GM23248 (cell line): ENCODE measurements around the gene RNF130. TPM values are rescaled to one million over a fixed set of nuclear protein-coding genes. Genes with fewer than 3 reads are reported as not detected.

Experiments used
- DNase-seq: peaks from one replicate; pipeline ENCODE4 v3.0.0-alpha.2; 2015
- H2AFZ ChIP-seq: fragments of 200-600 bp; sonication (generic); 2 replicates; pipeline ENCODE4 v1.6.1; 2016; ENCODE audit warnings: antibody characterized with exemption
- H3F3A ChIP-seq: fragments of 200-600 bp; sonication (generic); 2 replicates; pipeline ENCODE4 v1.6.1; 2016; ENCODE audit warnings: mild to moderate bottlenecking, antibody characterized with exemption, mixed run types; ENCODE audit not compliant: insufficient read depth
- H3K27ac ChIP-seq: fragments of 200-600 bp; sonication (generic); 2 replicates; pipeline ENCODE4 v1.5.1; 2016; ENCODE audit warnings: mild to moderate bottlenecking
- H3K27me3 ChIP-seq: fragments of 200-600 bp; sonication (generic); replicated peaks from 2 replicates; pipeline ENCODE4 v1.6.1; 2016; ENCODE audit warnings: mild to moderate bottlenecking; ENCODE audit not compliant: insufficient read depth
- H3K36me3 ChIP-seq: fragments of 200-600 bp; sonication (generic); 2 replicates; pipeline ENCODE4 v1.6.1; 2016; ENCODE audit warnings: low read depth, mild to moderate bottlenecking
- H3K4me1 ChIP-seq: fragments of 200-600 bp; sonication (generic); 2 replicates; pipeline ENCODE4 v1.6.1; 2016; ENCODE audit warnings: mild to moderate bottlenecking; ENCODE audit not compliant: insufficient read depth
- H3K4me2 ChIP-seq: fragments of 200-600 bp; sonication (generic); one replicate; pipeline ENCODE4 v1.6.1; 2016; ENCODE audit warnings: mild to moderate bottlenecking; ENCODE audit not compliant: unreplicated experiment
- H3K4me3 ChIP-seq: fragments of 200-600 bp; sonication (generic); 2 replicates; pipeline ENCODE4 v1.5.1; 2016; ENCODE audit warnings: mild to moderate bottlenecking
- H3K79me2 ChIP-seq: fragments of 200-600 bp; sonication (generic); 2 replicates; pipeline ENCODE4 v1.6.1; 2016; ENCODE audit warnings: mild to moderate bottlenecking; ENCODE audit not compliant: insufficient read depth
- H3K9ac ChIP-seq: fragments of 200-600 bp; sonication (generic); 2 replicates; pipeline ENCODE4 v1.6.1; 2016; ENCODE audit warnings: mild to moderate bottlenecking
- H3K9me2 ChIP-seq: fragments of 200-600 bp; sonication (generic); 2 replicates; pipeline ENCODE4 v1.6.1; 2016; ENCODE audit warnings: mixed run types, mild to moderate bottlenecking, moderate library complexity; ENCODE audit not compliant: insufficient read depth
- H3K9me3 ChIP-seq: fragments of 200-600 bp; sonication (generic); one replicate; pipeline ENCODE4 v1.6.1; 2017; ENCODE audit warnings: low read depth
- H4K20me1 ChIP-seq: fragments of 200-600 bp; sonication (generic); 2 replicates; pipeline ENCODE4 v1.6.0; 2016; ENCODE audit not compliant: insufficient read depth
- EZH2 ChIP-seq: fragments of 200-600 bp; sonication (generic); IDR thresholded peaks from 2 replicates; pipeline ENCODE4 v1.6.1; 2018; ENCODE audit warnings: antibody characterized with exemption, mild to moderate bottlenecking; ENCODE audit not compliant: insufficient read depth, poor library complexity, severe bottlenecking
- EZH2phosphoT487 ChIP-seq: fragments of 200-600 bp; sonication (generic); IDR thresholded peaks from 2 replicates; pipeline ENCODE4 v1.6.1; 2018; ENCODE audit warnings: antibody characterized with exemption, moderate library complexity, mild to moderate bottlenecking, low read depth; ENCODE audit not compliant: insufficient read depth
- WGBS, 2 experiments: methylation state at CpG; one replicate each; pipeline ENCODE4 v1.1.6; 2015 to 2017; ENCODE audit warnings: low lambda C conversion rate in 2 of 2, low coverage in 1 of 2; ENCODE audit errors: missing lambda C conversion rate in 2 of 2; 5-methylcytosine and 5-hydroxymethylcytosine counted together
- in situ Hi-C: fragments of 300-500 bp; cut with MboI; formaldehyde crosslinking; loops from 2 replicates; pipeline ENCODE4 v1.15.0; 2020
- polyA plus RNA-seq: library from polyadenylated mRNA; unstranded; fragments of >200 nt; fragmentation: Nextera tagmentation; extraction: Ambion mirVana; gene quantifications from 2 replicates; pipeline ENCODE4 v1.2.1, GENCODE V29; 2016
- total RNA-seq: library from RNA; depleted of rRNA; stranded (reverse); fragments of >200 nt; shearing (Covaris generic); gene quantifications from 2 replicates; pipeline ENCODE4 v1.2.3, GENCODE V29; 2014

Gene RNF130
- total and polyA plus RNA-seq, 2 experiments from 2014 or later, result 27.3 to 49.8 TPM

DNA sequence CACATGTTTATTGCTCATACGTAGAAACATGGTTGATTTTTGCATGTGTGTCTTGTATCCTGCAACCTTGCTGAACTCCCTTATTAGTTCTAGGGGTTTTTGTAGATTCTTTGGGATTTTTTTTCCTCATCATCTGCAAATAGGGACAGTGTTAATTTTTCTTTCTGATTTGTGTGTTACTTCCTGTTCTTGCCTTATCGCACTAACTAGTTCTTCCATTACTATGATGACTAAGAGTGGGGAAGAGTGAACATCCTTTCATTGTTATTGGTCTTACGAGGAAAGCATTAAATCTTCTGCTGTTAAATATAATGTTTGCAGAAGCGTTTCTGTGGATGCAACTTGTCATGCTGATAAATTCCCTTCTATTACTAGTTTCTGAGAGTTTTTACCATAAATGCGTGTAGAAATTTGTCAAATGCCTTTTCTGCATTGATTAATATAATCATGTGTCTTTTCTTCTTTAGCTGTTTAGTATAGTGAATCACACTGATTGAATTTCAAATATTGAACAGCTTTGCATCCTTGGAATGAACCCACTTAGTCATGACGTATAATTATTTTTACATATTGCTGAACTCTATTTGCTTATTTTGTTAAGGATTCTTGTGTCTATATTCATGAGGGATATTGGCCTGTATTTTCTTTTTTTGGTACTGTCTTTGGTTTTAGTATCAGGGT is 32.1 kb upstream of the RNF130 start:
- no peak for DNase-seq
- Histone ChIP-seq H3K9me2 (no peaks in the 10 kb centered on the region), H3K27ac (no peak overlapping the region), H4K20me1 (no peaks in the 10 kb centered on the region), H3K4me2 (no peak overlapping the region), H3K36me3 (no peaks in the 10 kb centered on the region), H3F3A (no peaks in the 10 kb centered on the region), H3K9ac (no peak overlapping the region), H3K27me3 (no peaks in the 10 kb centered on the region), H3K9me3 (peaks cover 6% of the 10 kb centered on the region), H3K4me3 (no peak overlapping the region), H3K79me2 (no peaks in the 10 kb centered on the region), H3K4me1 (no peaks in the 10 kb centered on the region), H2AFZ (no peak overlapping the region)
- in situ Hi-C loops, result no loop called here
- 70 to 74% methylated on average over 6 of the region's 6 CpGs for WGBS, 2 experiments
- TF ChIP-seq EZH2 (no peak), EZH2phosphoT487 (no peak)

DNA sequence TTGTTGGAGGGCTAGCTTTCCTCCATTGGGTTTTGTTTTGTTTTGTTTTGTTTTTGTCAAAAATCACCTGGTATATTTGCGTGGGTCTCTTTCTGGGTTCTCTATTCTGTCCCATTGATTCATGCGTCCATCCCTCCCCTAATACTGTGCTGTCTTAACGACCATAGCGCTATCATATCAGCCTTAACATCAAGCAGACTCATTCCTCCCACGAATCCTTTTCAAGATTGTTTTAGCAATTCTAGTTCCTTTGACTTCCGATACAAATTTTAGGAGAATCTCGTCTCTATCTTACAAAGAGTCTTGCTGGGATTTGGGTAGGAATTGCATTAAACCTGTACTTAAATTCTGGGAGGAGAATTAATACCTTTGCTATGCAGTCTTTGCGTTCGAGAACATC is 31.1 kb upstream of the RNF130 start:
- Histone ChIP-seq H2AFZ (no peak overlapping the region), H3K36me3 (no peaks in the 10 kb centered on the region), H3K79me2 (no peaks in the 10 kb centered on the region), H3K9me2 (no peaks in the 10 kb centered on the region), H4K20me1 (no peaks in the 10 kb centered on the region), H3K4me2 (no peak overlapping the region), H3F3A (no peaks in the 10 kb centered on the region), H3K9me3 (peaks cover 6% of the 10 kb centered on the region), H3K27me3 (no peaks in the 10 kb centered on the region), H3K4me3 (no peak overlapping the region), H3K4me1 (no peaks in the 10 kb centered on the region), H3K27ac (no peak overlapping the region), H3K9ac (no peak overlapping the region)
- TF ChIP-seq EZH2, result no peak
- no peak for TF ChIP-seq EZH2phosphoT487
- no peak for DNase-seq
- in situ Hi-C loops, result no loop called here
- 62 to 63% methylated on average over 9 of the region's 9 CpGs for WGBS, 2 experiments

GRCh38 chr5:180101451-180102105 is 30.0 kb upstream of the RNF130 start:
- H3K4me2 ChIP-seq, result no peak overlapping the region
- no peak overlapping the region for H3K27ac ChIP-seq
- H3K9me3 ChIP-seq, result peaks cover under 1% of the 10 kb centered on the region
- no peak for DNase-seq
- H3K4me1 ChIP-seq, result no peaks in the 10 kb centered on the region
- H3K27me3 ChIP-seq, result no peaks in the 10 kb centered on the region
- H3K9ac ChIP-seq, result no peak overlapping the region
- no peaks in the 10 kb centered on the region for H3K36me3 ChIP-seq
- H3K4me3 ChIP-seq, result no peak overlapping the region
- no peak overlapping the region for H2AFZ ChIP-seq
- TF ChIP-seq EZH2 (no peak), EZH2phosphoT487 (no peak)
- in situ Hi-C loops, result no loop called here
- no peaks in the 10 kb centered on the region for H3K9me2 ChIP-seq
- no peaks in the 10 kb centered on the region for H3F3A ChIP-seq
- H4K20me1 ChIP-seq, result no peaks in the 10 kb centered on the region
- no peaks in the 10 kb centered on the region for H3K79me2 ChIP-seq
- WGBS, 2 experiments, result 64 to 65% methylated on average over 19 of the region's 20 CpGs

DNA sequence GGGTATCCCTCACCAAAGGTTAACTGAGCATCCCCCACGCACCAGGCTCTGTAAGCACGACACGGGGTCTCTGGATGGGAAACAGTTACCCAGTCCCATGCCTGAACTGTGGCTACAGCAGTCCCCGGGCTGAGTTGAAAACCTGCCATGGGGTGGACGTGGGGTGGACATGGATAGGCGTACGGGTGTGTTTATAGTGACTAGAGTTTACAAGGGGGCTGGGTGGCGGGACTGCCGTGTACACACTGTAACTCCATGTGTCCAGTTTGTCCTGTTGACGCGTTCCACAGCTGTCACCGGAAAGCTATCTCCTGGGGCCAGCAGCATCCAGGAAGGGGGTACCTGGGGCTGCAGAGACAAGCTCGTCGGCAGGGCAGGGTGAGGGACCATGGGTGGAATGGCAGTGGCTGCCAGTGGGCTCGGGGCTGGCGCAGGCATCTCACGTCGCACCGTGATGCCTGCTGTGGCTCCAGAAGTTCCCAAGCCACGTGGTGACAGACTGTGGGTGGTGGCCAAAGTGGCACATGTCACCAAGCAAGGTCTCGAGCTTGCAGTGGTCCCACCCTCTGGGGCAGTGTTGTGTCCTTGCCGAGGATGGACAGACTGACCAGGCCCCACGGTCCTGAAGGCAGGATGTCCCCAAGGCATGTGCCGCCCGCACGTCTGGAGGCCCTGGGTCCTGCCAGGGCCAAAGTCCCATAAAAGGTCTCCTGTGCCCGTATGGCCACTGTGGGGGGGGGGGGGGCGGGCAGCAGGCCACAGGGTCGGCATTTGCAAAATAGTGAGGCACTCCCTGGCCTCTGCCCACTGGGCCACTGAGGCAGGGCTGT is 29.3 kb upstream of the RNF130 start:
- no peaks in the 10 kb centered on the region for H4K20me1 ChIP-seq
- H3K4me1 ChIP-seq, result no peaks in the 10 kb centered on the region
- H3F3A ChIP-seq, result no peaks in the 10 kb centered on the region
- H2AFZ ChIP-seq, result no peak overlapping the region
- H3K79me2 ChIP-seq, result no peaks in the 10 kb centered on the region
- no peak overlapping the region for H3K9ac ChIP-seq
- no peaks in the 10 kb centered on the region for H3K27me3 ChIP-seq
- in situ Hi-C loops, result no loop called here
- no peak overlapping the region for H3K27ac ChIP-seq
- H3K36me3 ChIP-seq, result no peaks in the 10 kb centered on the region
- H3K4me2 ChIP-seq, result no peak overlapping the region
- H3K9me3 ChIP-seq, result no peaks in the 10 kb centered on the region
- DNase-seq, result no peak
- no peak for TF ChIP-seq EZH2phosphoT487
- H3K4me3 ChIP-seq, result no peak overlapping the region
- WGBS, 2 experiments, result 59 to 62% methylated on average over 28 to 29 of the region's 29 CpGs
- no peaks in the 10 kb centered on the region for H3K9me2 ChIP-seq
